Parathyroid adenoma (tissue), 2 donors: ENCODE results near the gene PIK3CB.
"Not testable (repeated sequence)": the region's sequence is repeated elsewhere in the genome, so short reads cannot be mapped to it uniquely, and the experiment has no call there.

Experiments used
- H2AFZ ChIP-seq: fragments of 300-600 bp; sonication (generic); one replicate; pipeline ENCODE4 v1.7.0; 2017; ENCODE audit warnings: antibody characterized with exemption, mild to moderate bottlenecking
- H3K27ac ChIP-seq: fragments of 300-600 bp; sonication (generic); one replicate; pipeline ENCODE4 v1.7.0; 2017
- H3K27me3 ChIP-seq: fragments of 300-600 bp; sonication (generic); one replicate; pipeline ENCODE4 v1.7.0; 2017; ENCODE audit warnings: low read length; ENCODE audit not compliant: control insufficient read depth, insufficient read depth
- H3K36me3 ChIP-seq: fragments of 300-600 bp; sonication (generic); one replicate; pipeline ENCODE4 v1.7.0; 2017; ENCODE audit warnings: low read length; ENCODE audit not compliant: control insufficient read depth, insufficient read depth
- H3K4me1 ChIP-seq: fragments of 300-600 bp; sonication (generic); one replicate; pipeline ENCODE4 v1.7.0; 2017; ENCODE audit warnings: control low read depth
- H3K4me2 ChIP-seq: fragments of 300-600 bp; sonication (generic); one replicate; pipeline ENCODE4 v1.7.0; 2017; ENCODE audit warnings: low read length
- H3K4me3 ChIP-seq: fragments of 300-600 bp; sonication (generic); one replicate; pipeline ENCODE4 v1.7.0; 2017; ENCODE audit warnings: low read depth, low read length
- H3K79me2 ChIP-seq: fragments of 300-600 bp; sonication (generic); one replicate; pipeline ENCODE4 v1.7.0; 2017; ENCODE audit warnings: control low read depth
- H3K9ac ChIP-seq: fragments of 300-600 bp; sonication (generic); one replicate; pipeline ENCODE4 v1.7.0; 2017; ENCODE audit warnings: mild to moderate bottlenecking
- H3K9me3 ChIP-seq: fragments of 300-600 bp; sonication (generic); one replicate; pipeline ENCODE4 v1.7.0; 2017; ENCODE audit warnings: low read length; ENCODE audit not compliant: control insufficient read depth
- TF ChIP-seq, protein P1 (sequence below): fragments of 300-600 bp; sonication (generic); IDR thresholded peaks from one replicate; pipeline ENCODE4 v1.7.0; 2017; ENCODE audit warnings: antibody characterized with exemption, mild to moderate bottlenecking
- donor health status: primary hyperparathyroidism.

PIK3CB gene

DNA sequence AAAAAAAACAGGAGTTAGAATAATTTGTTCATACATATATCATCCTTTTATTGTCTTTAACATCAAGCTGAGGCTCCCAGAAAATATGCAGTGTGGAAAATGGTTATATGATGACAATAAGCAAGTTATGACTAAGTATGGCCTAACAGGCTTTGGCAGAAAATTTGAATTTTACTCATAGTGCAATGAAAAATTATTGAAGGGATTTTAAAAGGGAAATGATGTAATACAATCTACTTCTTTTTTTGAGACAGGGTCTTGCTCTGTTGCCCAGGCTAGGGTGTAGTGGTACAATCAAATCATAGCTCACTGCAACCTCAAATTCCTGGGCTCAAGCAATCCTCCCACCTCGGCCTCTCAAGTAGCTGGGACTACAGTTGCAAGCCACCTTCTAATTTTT lies 147.5 kb downstream of the PIK3CB start:
- Histone ChIP-seq H3K79me2 (no peaks in the 10 kb centered on the region), H2AFZ (no peak overlapping the region), H3K9me3 (no peaks in the 10 kb centered on the region), H3K4me3 (peak overlapping the region; percentile 8), H3K4me1 (no peaks in the 10 kb centered on the region), H3K27ac (no peak overlapping the region), H3K27me3 (no peaks in the 10 kb centered on the region), H3K36me3 (no peaks in the 10 kb centered on the region), H3K9ac (no peak overlapping the region), H3K4me2 (peak overlapping the region; percentile 32)
- TF ChIP-seq, protein P1, sequence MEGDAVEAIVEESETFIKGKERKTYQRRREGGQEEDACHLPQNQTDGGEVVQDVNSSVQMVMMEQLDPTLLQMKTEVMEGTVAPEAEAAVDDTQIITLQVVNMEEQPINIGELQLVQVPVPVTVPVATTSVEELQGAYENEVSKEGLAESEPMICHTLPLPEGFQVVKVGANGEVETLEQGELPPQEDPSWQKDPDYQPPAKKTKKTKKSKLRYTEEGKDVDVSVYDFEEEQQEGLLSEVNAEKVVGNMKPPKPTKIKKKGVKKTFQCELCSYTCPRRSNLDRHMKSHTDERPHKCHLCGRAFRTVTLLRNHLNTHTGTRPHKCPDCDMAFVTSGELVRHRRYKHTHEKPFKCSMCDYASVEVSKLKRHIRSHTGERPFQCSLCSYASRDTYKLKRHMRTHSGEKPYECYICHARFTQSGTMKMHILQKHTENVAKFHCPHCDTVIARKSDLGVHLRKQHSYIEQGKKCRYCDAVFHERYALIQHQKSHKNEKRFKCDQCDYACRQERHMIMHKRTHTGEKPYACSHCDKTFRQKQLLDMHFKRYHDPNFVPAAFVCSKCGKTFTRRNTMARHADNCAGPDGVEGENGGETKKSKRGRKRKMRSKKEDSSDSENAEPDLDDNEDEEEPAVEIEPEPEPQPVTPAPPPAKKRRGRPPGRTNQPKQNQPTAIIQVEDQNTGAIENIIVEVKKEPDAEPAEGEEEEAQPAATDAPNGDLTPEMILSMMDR = no peak

DNA sequence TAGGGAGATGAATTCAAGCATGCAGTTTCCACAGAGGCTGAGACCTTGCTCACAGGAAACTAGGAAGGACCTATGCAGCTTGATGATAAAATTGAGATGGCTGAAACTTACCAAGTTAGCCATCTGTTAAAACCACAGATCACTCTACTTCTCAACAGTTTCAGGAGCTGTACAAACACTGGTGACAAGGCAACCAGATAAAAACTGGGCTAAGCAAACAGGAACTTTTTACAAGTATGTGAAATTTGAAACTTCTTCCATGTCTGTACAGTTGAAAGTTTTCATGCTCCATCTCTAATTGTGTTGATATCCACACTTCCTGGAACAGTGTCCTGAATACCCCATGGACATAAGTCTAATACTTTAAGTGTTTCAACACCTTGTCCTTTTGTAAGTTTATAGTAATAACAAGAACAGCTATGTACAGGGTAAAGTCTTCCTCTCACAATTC lies 147.9 kb downstream of the PIK3CB start:
- Histone ChIP-seq H3K4me3 (peak overlapping the region; percentile 8), H3K9ac (no peak overlapping the region), H3K79me2 (no peaks in the 10 kb centered on the region), H2AFZ (no peak overlapping the region), H3K4me1 (peaks cover 2% of the 10 kb centered on the region), H3K27me3 (no peaks in the 10 kb centered on the region), H3K27ac (no peak overlapping the region), H3K9me3 (no peaks in the 10 kb centered on the region), H3K36me3 (no peaks in the 10 kb centered on the region), H3K4me2 (peak overlapping the region; percentile 32)
- TF ChIP-seq, protein P1 = no peak

GRCh38 chr3:138684396-138684795 lies 150.3 kb downstream of the PIK3CB start:
- H3K4me3 ChIP-seq = no peak overlapping the region
- H3K4me2 ChIP-seq = no peak overlapping the region
- TF ChIP-seq, protein P1 = no peak
- H3K4me1 ChIP-seq = peaks cover 3% of the 10 kb centered on the region
- no peaks in the 10 kb centered on the region for H3K9me3 ChIP-seq
- no peaks in the 10 kb centered on the region for H3K27me3 ChIP-seq
- no peaks in the 10 kb centered on the region for H3K79me2 ChIP-seq
- no peak overlapping the region for H3K9ac ChIP-seq
- H3K27ac ChIP-seq = no peak overlapping the region
- no peak overlapping the region for H2AFZ ChIP-seq
- no peaks in the 10 kb centered on the region for H3K36me3 ChIP-seq

GRCh38 chr3:138682648-138683047 lies 152.1 kb downstream of the PIK3CB start:
- H3K36me3 ChIP-seq = no peaks in the 10 kb centered on the region
- no peak overlapping the region for H3K9ac ChIP-seq
- no peak overlapping the region for H3K4me3 ChIP-seq
- no peak overlapping the region for H2AFZ ChIP-seq
- H3K27me3 ChIP-seq = no peaks in the 10 kb centered on the region
- H3K27ac ChIP-seq = no peak overlapping the region
- TF ChIP-seq, protein P1 = no peak
- no peak overlapping the region for H3K4me2 ChIP-seq
- H3K79me2 ChIP-seq = no peaks in the 10 kb centered on the region
- H3K4me1 ChIP-seq = peaks cover 3% of the 10 kb centered on the region
- no peaks in the 10 kb centered on the region for H3K9me3 ChIP-seq

DNA sequence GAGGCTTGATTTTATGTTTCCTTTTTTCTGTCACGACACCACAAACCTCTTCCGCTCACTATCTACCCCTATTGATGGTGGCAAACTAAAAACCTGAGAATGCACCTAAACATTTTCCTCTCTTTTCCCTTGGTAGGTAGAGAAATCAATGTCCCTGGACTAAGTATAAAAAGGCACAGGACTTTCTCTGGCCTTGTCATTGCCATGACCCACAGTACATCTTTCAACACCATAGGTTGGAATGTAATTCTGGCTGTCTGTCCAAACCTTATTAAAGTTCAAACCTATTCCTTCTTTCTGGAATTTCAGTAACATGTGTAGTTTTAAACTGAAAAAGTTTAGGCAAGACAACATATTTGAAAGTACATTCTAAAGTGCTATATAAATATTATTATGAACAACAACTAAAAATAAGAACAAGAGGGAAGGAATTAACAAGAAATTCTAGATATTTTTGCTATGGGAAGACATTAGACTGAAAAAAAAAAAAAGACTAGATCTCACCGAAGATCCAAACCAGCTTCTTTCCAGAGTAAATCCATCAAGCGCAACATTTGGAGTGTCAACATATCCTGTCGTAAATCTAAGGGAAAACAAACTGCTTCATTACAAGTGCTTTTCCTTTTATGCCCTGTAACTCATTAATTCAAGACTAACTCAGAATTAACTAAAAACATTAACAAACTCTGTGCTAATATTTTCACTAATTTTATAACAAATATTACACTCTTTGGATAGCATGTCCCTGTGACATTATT lies 153.1 kb downstream of the PIK3CB start:
- Histone ChIP-seq H2AFZ (no peak overlapping the region), H3K9ac (no peak overlapping the region), H3K4me1 (peaks cover 3% of the 10 kb centered on the region), H3K9me3 (no peaks in the 10 kb centered on the region), H3K4me3 (peak overlapping the region; percentile 14), H3K36me3 (no peaks in the 10 kb centered on the region), H3K79me2 (no peaks in the 10 kb centered on the region), H3K4me2 (peak overlapping the region; percentile 30), H3K27me3 (no peaks in the 10 kb centered on the region), H3K27ac (no peak overlapping the region)
- TF ChIP-seq, protein P1 = no peak

DNA sequence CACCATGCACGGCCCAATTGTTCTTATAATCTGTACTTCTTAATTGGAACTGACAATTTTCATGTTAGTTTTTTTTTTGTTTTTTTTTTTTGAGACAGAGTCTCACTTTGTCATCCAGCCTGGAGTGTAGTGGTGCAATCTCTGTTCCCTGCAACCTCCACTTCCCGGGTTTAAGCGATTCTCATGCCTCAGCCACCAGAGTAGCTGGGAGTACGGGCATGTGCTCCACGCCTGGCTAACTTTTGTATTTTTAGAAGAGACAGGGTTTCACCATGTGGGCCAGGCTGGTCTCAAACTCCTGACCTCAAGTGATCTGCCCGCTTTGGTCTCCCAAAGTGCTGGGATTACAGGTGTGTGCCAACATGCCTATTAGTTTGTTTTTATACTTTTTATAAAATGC lies 153.8 kb downstream of the PIK3CB start:
- H3K4me2 ChIP-seq, H3K9me3 ChIP-seq, H3K27me3 ChIP-seq, H3K79me2 ChIP-seq, H3K36me3 ChIP-seq, H3K9ac ChIP-seq, H3K4me3 ChIP-seq, H3K4me1 ChIP-seq, H3K27ac ChIP-seq, H2AFZ ChIP-seq: not testable (repeated sequence)
